H9 (cell line): ENCODE results near the gene GPHN. TPM values are rescaled to one million over a fixed set of nuclear protein-coding genes. Genes with fewer than 3 reads are reported as not detected.
"Not testable (repeated sequence)": the region's sequence is repeated elsewhere in the genome, so short reads cannot be mapped to it uniquely, and the experiment has no call there.

Experiments
- DNase-seq: peaks from one replicate; pipeline ENCODE4 v3.0.0-alpha.2; 2017
- H2AFZ ChIP-seq: one replicate; pipeline ENCODE4 v1.6.1; 2013; ENCODE audit warnings: mild to moderate bottlenecking, low read length, control low read depth, moderate library complexity
- H2AK5ac ChIP-seq: 2 replicates; pipeline ENCODE4 v1.6.1; 2013; ENCODE audit warnings: low read length, control low read depth, mixed read lengths; ENCODE audit not compliant: insufficient read length
- H2BK120ac ChIP-seq: one replicate; pipeline ENCODE4 v1.6.1; 2013; ENCODE audit warnings: low read depth, mild to moderate bottlenecking, low read length, control low read depth, inconsistent platforms; ENCODE audit not compliant: poor library complexity, severe bottlenecking
- H2BK12ac ChIP-seq: 2 replicates; pipeline ENCODE4 v1.6.1; 2013; ENCODE audit warnings: low read length, control low read depth, mixed read lengths, low read depth; ENCODE audit not compliant: insufficient read length
- H2BK15ac ChIP-seq: 2 replicates; pipeline ENCODE4 v1.6.1; 2013; ENCODE audit warnings: low read depth, low read length, control low read depth
- H2BK20ac ChIP-seq: one replicate; pipeline ENCODE4 v1.6.1; 2013; ENCODE audit warnings: low read depth, mild to moderate bottlenecking, low read length, control low read depth, inconsistent platforms; ENCODE audit not compliant: poor library complexity, severe bottlenecking
- H2BK5ac ChIP-seq: 2 replicates; pipeline ENCODE4 v1.6.1; 2013; ENCODE audit warnings: low read length, control low read depth, mixed read lengths; ENCODE audit not compliant: insufficient read length
- H3K14ac ChIP-seq: 2 replicates; pipeline ENCODE4 v1.6.1; 2013; ENCODE audit warnings: low read length, control low read depth; ENCODE audit not compliant: insufficient read depth
- H3K18ac ChIP-seq: 2 replicates; pipeline ENCODE4 v1.6.1; 2013; ENCODE audit warnings: low read depth, mild to moderate bottlenecking, mixed read lengths, low read length, control low read depth; ENCODE audit not compliant: insufficient read length
- H3K23ac ChIP-seq: 2 replicates; pipeline ENCODE4 v1.6.1; 2013; ENCODE audit warnings: low read length, control low read depth, mixed read lengths, low read depth; ENCODE audit not compliant: insufficient read length
- H3K23me2 ChIP-seq: 2 replicates; pipeline ENCODE4 v1.6.1; 2013; ENCODE audit warnings: low read depth, mild to moderate bottlenecking, mixed read lengths, low read length, control low read depth; ENCODE audit not compliant: insufficient read length, poor library complexity, severe bottlenecking
- H3K27ac ChIP-seq: 2 replicates; pipeline ENCODE4 v1.5.1; 2013; ENCODE audit warnings: low read length, control low read depth, mixed read lengths, low read depth; ENCODE audit not compliant: insufficient read length
- H3K27me3 ChIP-seq: 2 replicates; pipeline ENCODE4 v1.6.1; 2013; ENCODE audit warnings: low read length, control low read depth, inconsistent platforms; ENCODE audit not compliant: insufficient read depth
- H3K4ac ChIP-seq: 2 replicates; pipeline ENCODE4 v1.6.1; 2013; ENCODE audit warnings: low read depth, mild to moderate bottlenecking, control low read depth, inconsistent platforms, low read length, moderate library complexity
- H3K4me1 ChIP-seq: 2 replicates; pipeline ENCODE4 v1.6.1; 2013; ENCODE audit warnings: low read length, control low read depth, inconsistent platforms; ENCODE audit not compliant: insufficient read depth
- H3K4me2 ChIP-seq: 2 replicates; pipeline ENCODE4 v1.6.1; 2013; ENCODE audit warnings: low read length, control low read depth, mixed read lengths; ENCODE audit not compliant: insufficient read length, insufficient read depth
- H3K56ac ChIP-seq: 2 replicates; pipeline ENCODE4 v1.6.1; 2013; ENCODE audit warnings: low read depth, mild to moderate bottlenecking, mixed read lengths, low read length, control low read depth; ENCODE audit not compliant: insufficient read length
- H3K79me1 ChIP-seq: 2 replicates; pipeline ENCODE4 v1.6.1; 2013; ENCODE audit warnings: low read depth, mild to moderate bottlenecking, moderate library complexity, low read length, control low read depth, inconsistent platforms; ENCODE audit not compliant: insufficient read depth, poor library complexity, severe bottlenecking
- H3K79me2 ChIP-seq: 2 replicates; pipeline ENCODE4 v1.6.1; 2013; ENCODE audit warnings: low read length, control low read depth, inconsistent platforms; ENCODE audit not compliant: insufficient read depth
- H3K9ac ChIP-seq: 2 replicates; pipeline ENCODE4 v1.6.1; 2013; ENCODE audit warnings: low read length, control low read depth, mixed read lengths; ENCODE audit not compliant: insufficient read length; ENCODE audit errors: extremely low read depth
- H3K9me3 ChIP-seq: one replicate; pipeline ENCODE4 v1.6.1; 2013; ENCODE audit warnings: low read depth, low read length, inconsistent platforms; ENCODE audit not compliant: control insufficient read depth
- H3T11ph ChIP-seq: one replicate; pipeline ENCODE4 v1.6.1; 2013; ENCODE audit warnings: mild to moderate bottlenecking, low read length, control low read depth, inconsistent platforms
- H4K20me1 ChIP-seq: one replicate; pipeline ENCODE4 v1.6.1; 2013; ENCODE audit not compliant: control insufficient read depth, insufficient read length, insufficient read depth
- H4K5ac ChIP-seq: 2 replicates; pipeline ENCODE4 v1.6.1; 2013; ENCODE audit warnings: low read depth, mild to moderate bottlenecking, mixed read lengths, low read length, control low read depth; ENCODE audit not compliant: insufficient read length
- H4K8ac ChIP-seq: replicated peaks from 2 replicates; pipeline ENCODE4 v1.6.1; 2013; ENCODE audit warnings: low read length, control low read depth, mixed read lengths, low read depth; ENCODE audit not compliant: insufficient read length
- H4K91ac ChIP-seq: 2 replicates; pipeline ENCODE4 v1.6.1; 2013; ENCODE audit warnings: low read depth, mild to moderate bottlenecking, moderate library complexity, mixed read lengths, low read length, control low read depth; ENCODE audit not compliant: insufficient read length
- H3K27ac Mint-ChIP-seq, 3 experiments: 2 replicates in 2 of 3; 3 replicates in 1 of 3; pipeline ENCODE4 v1.8.0; 2020 to 2021; ENCODE audit warnings: mixed read lengths in 3 of 3, mild to moderate bottlenecking in 1 of 3, moderate library complexity in 1 of 3
- H3K27me3 Mint-ChIP-seq: 2 replicates; pipeline ENCODE4 v1.8.0; 2021; ENCODE audit warnings: low read depth, mild to moderate bottlenecking, moderate library complexity, mixed read lengths
- H3K36me3 Mint-ChIP-seq, 3 experiments: 2 replicates in 2 of 3; 3 replicates in 1 of 3; pipeline ENCODE4 v1.8.0; 2020 to 2021; ENCODE audit warnings: low read depth in 3 of 3, mixed read lengths in 3 of 3; ENCODE audit not compliant: insufficient read depth in 1 of 3
- H3K4me1 Mint-ChIP-seq, 2 experiments: 2 replicates each; pipeline ENCODE4 v1.8.0; 2020; ENCODE audit warnings: mixed read lengths in 2 of 2
- H3K4me3 Mint-ChIP-seq, 2 experiments: 2 replicates in 1 of 2; 3 replicates in 1 of 2; pipeline ENCODE4 v1.8.0; 2020 to 2021; ENCODE audit warnings: mild to moderate bottlenecking in 2 of 2, mixed read lengths in 2 of 2, moderate library complexity in 1 of 2
- H3K9me3 Mint-ChIP-seq, 2 experiments: 2 replicates in 1 of 2; 3 replicates in 1 of 2; pipeline ENCODE4 v1.8.0; 2020; ENCODE audit warnings: mild to moderate bottlenecking in 2 of 2, mixed read lengths in 2 of 2, moderate library complexity in 1 of 2
- WGBS: extraction: QIAGEN DNeasy Blood & Tissue Kit; methylation state at CpG from one replicate; pipeline ENCODE4 v1.1.7; 2013; ENCODE audit warnings: missing lambda C conversion rate, low lambda C conversion rate, mixed read lengths; ENCODE audit not compliant: insufficient read length; ENCODE audit errors: extremely low coverage; 5-methylcytosine and 5-hydroxymethylcytosine counted together
- total RNA-seq: library from RNA; stranded (reverse); gene quantifications from 2 replicates; pipeline ENCODE4 v1.2.1, GENCODE V29; 2021
- TF ChIP-seq, protein P1 (sequence below): fragments of 200-600 bp; sonication (generic); conservative IDR thresholded peaks from 3 replicates; pipeline ENCODE4 v1.8.0; 2021; ENCODE audit warnings: antibody characterized with exemption, mild to moderate bottlenecking

Gene GPHN
- total RNA-seq, 1 experiment from 2014 or later, result 16.1 TPM

- no peaks in the 10 kb centered on the region for H3K79me2 ChIP-seq
- no peaks in the 10 kb centered on the region for H3K4me1 Mint-ChIP-seq
- WGBS, result no CpG with 5 or more reads among the region's 2 CpGs
- no peaks in the 10 kb centered on the region for H3K9me3 ChIP-seq
- H3K79me1 ChIP-seq, result no peaks in the 10 kb centered on the region
- no peak overlapping the region for H2BK15ac ChIP-seq
- no peak overlapping the region for H3K14ac ChIP-seq
- H2BK20ac ChIP-seq, result no peak overlapping the region
- H3K56ac ChIP-seq, result no peak overlapping the region
- no peak overlapping the region for H2BK12ac ChIP-seq
- TF ChIP-seq, protein P1, sequence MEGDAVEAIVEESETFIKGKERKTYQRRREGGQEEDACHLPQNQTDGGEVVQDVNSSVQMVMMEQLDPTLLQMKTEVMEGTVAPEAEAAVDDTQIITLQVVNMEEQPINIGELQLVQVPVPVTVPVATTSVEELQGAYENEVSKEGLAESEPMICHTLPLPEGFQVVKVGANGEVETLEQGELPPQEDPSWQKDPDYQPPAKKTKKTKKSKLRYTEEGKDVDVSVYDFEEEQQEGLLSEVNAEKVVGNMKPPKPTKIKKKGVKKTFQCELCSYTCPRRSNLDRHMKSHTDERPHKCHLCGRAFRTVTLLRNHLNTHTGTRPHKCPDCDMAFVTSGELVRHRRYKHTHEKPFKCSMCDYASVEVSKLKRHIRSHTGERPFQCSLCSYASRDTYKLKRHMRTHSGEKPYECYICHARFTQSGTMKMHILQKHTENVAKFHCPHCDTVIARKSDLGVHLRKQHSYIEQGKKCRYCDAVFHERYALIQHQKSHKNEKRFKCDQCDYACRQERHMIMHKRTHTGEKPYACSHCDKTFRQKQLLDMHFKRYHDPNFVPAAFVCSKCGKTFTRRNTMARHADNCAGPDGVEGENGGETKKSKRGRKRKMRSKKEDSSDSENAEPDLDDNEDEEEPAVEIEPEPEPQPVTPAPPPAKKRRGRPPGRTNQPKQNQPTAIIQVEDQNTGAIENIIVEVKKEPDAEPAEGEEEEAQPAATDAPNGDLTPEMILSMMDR, result no peak
- no peaks in the 10 kb centered on the region for H3K4me1 ChIP-seq
- H3K27ac ChIP-seq, result no peak overlapping the region
- H4K8ac ChIP-seq, result no peak overlapping the region
- no peak overlapping the region for H2BK120ac ChIP-seq
- H4K20me1 ChIP-seq, result no peaks in the 10 kb centered on the region
- H3K18ac ChIP-seq, result no peak overlapping the region
- H3K4me2 ChIP-seq, result no peak overlapping the region
- no peak overlapping the region for H2BK5ac ChIP-seq
- no peaks in the 10 kb centered on the region for H3K27me3 ChIP-seq
- peaks cover 0 to 3% (median 0%) of the 10 kb centered on the region in 3 experiments; a peak in 1 of 7 replicates for H3K36me3 Mint-ChIP-seq
- no peak overlapping the region for H3K9ac ChIP-seq
- H4K91ac ChIP-seq, result no peak overlapping the region
- no peak overlapping the region for H3K27ac Mint-ChIP-seq
- H4K5ac ChIP-seq, result no peak overlapping the region
- no peak overlapping the region for H2AFZ ChIP-seq
- H3K4me3 Mint-ChIP-seq, result no peak overlapping the region
- no peaks in the 10 kb centered on the region for H3K23me2 ChIP-seq
- H3T11ph ChIP-seq, result no peak overlapping the region
- H3K9me3 Mint-ChIP-seq, result no peaks in the 10 kb centered on the region
- H3K27me3 Mint-ChIP-seq, result no peaks in the 10 kb centered on the region
- no peak overlapping the region for H2AK5ac ChIP-seq
- H3K23ac ChIP-seq, result no peak overlapping the region
- H3K4ac ChIP-seq, result no peak overlapping the region
- no peak for DNase-seq
Observed at GRCh38 chr14:66833816-66834215, 325.9 kb downstream of the GPHN start.

GRCh38 chr14:66837436-66837835 lies 329.5 kb downstream of the GPHN start:
- H4K91ac ChIP-seq, H3K36me3 Mint-ChIP-seq, H3K27ac Mint-ChIP-seq, H2BK12ac ChIP-seq, H3K9me3 ChIP-seq, H2BK20ac ChIP-seq, H3K79me2 ChIP-seq, H4K20me1 ChIP-seq, H3K79me1 ChIP-seq, H3K23ac ChIP-seq, DNase-seq, H2AFZ ChIP-seq, H3T11ph ChIP-seq, H3K4me1 Mint-ChIP-seq, H3K4ac ChIP-seq, H2AK5ac ChIP-seq, H3K4me2 ChIP-seq, H3K9ac ChIP-seq, H3K56ac ChIP-seq, H4K5ac ChIP-seq, H2BK120ac ChIP-seq, H3K4me1 ChIP-seq, H2BK15ac ChIP-seq, H3K27me3 ChIP-seq, H3K18ac ChIP-seq, H3K14ac ChIP-seq, H3K23me2 ChIP-seq, H3K27me3 Mint-ChIP-seq, H4K8ac ChIP-seq, H3K27ac ChIP-seq, H3K4me3 Mint-ChIP-seq, H2BK5ac ChIP-seq, H3K9me3 Mint-ChIP-seq: not testable (repeated sequence)
- no CpG with 5 or more reads among the region's 2 CpGs for WGBS
